HL-60 (cell line): ENCODE measurements around the gene CDHR3.

Source experiments
- GABPA ChIP-seq: IDR thresholded peaks from 2 replicates; pipeline ENCODE4 v1.6.1; 2012; ENCODE audit warnings: low read depth
- TF ChIP-seq, protein P1 (sequence below): IDR thresholded peaks from one replicate; pipeline ENCODE4 v1.5.1; 2011; ENCODE audit warnings: low read length, control low read depth, inconsistent platforms; ENCODE audit not compliant: insufficient read depth
- TF ChIP-seq, protein P2 (sequence below): IDR thresholded peaks from 2 replicates; pipeline ENCODE4 v1.6.1; 2012; ENCODE audit warnings: low read depth; ENCODE audit not compliant: insufficient replicate concordance

DNA sequence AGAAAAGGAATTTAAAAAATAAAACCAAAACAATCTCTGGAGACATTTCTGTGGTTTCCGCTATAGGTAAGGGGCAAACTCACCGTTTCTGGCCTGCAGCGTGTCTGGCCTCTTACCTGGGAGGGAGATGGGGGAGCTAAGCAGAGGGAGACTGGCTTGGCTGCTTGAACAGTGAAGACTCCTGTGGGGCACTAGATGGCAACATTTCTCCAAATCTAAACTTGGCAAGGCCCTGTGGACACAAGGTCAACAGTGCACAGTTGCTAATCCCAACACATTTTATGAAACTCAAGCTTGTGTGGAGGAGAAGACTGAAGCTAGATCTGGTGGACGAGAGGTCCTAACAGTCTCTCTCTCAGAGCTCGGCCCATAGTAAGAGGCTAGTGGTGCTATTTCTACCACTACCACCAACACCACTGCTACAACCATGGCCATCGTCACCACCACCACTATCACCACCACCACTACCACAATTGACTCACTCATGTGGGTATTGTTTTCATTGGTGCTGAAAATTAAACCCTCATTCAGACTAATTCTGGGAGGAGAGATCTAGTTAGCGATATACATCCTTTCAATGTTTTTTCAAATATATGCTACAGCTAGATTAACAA is 28.4 kb upstream of the CDHR3 start:
- TF ChIP-seq, protein P1, sequence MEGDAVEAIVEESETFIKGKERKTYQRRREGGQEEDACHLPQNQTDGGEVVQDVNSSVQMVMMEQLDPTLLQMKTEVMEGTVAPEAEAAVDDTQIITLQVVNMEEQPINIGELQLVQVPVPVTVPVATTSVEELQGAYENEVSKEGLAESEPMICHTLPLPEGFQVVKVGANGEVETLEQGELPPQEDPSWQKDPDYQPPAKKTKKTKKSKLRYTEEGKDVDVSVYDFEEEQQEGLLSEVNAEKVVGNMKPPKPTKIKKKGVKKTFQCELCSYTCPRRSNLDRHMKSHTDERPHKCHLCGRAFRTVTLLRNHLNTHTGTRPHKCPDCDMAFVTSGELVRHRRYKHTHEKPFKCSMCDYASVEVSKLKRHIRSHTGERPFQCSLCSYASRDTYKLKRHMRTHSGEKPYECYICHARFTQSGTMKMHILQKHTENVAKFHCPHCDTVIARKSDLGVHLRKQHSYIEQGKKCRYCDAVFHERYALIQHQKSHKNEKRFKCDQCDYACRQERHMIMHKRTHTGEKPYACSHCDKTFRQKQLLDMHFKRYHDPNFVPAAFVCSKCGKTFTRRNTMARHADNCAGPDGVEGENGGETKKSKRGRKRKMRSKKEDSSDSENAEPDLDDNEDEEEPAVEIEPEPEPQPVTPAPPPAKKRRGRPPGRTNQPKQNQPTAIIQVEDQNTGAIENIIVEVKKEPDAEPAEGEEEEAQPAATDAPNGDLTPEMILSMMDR: no peak
- TF ChIP-seq GABPA: no peak
- TF ChIP-seq, protein P2, sequence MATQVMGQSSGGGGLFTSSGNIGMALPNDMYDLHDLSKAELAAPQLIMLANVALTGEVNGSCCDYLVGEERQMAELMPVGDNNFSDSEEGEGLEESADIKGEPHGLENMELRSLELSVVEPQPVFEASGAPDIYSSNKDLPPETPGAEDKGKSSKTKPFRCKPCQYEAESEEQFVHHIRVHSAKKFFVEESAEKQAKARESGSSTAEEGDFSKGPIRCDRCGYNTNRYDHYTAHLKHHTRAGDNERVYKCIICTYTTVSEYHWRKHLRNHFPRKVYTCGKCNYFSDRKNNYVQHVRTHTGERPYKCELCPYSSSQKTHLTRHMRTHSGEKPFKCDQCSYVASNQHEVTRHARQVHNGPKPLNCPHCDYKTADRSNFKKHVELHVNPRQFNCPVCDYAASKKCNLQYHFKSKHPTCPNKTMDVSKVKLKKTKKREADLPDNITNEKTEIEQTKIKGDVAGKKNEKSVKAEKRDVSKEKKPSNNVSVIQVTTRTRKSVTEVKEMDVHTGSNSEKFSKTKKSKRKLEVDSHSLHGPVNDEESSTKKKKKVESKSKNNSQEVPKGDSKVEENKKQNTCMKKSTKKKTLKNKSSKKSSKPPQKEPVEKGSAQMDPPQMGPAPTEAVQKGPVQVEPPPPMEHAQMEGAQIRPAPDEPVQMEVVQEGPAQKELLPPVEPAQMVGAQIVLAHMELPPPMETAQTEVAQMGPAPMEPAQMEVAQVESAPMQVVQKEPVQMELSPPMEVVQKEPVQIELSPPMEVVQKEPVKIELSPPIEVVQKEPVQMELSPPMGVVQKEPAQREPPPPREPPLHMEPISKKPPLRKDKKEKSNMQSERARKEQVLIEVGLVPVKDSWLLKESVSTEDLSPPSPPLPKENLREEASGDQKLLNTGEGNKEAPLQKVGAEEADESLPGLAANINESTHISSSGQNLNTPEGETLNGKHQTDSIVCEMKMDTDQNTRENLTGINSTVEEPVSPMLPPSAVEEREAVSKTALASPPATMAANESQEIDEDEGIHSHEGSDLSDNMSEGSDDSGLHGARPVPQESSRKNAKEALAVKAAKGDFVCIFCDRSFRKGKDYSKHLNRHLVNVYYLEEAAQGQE: no peak
